Measurements from ENCODE around the gene RNF112.
"Not testable (repeated sequence)": the region's sequence is repeated elsewhere in the genome, so short reads cannot be mapped to it uniquely, and the experiment has no call there.

The RNF112 gene

GRCh38 chr17:19414396-19415280 lies 3.6 kb downstream of the RNF112 start:
- DNase-seq, result no peak

DNA sequence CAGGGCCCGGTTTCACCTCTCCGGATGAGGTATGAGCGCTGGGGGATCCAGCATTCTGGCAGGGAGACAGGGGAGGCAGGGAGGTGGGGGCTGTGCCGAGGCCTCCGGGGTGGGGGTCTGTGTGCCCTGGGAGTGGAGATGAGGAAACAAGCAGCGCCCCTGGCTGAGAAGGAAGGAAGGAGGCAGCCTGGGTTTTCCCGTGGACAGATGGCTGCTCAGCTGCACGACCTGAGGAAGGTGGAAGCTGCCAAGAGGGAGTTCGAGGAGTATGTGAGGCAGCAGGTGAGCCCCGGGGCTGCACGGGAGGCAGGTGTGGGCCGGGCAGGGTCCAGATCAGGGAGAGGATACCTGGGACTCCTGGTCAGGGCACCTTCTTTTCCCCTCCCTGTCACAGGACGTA lies 4.3 kb downstream of the RNF112 start:
- DNase-seq, result no peak

DNA sequence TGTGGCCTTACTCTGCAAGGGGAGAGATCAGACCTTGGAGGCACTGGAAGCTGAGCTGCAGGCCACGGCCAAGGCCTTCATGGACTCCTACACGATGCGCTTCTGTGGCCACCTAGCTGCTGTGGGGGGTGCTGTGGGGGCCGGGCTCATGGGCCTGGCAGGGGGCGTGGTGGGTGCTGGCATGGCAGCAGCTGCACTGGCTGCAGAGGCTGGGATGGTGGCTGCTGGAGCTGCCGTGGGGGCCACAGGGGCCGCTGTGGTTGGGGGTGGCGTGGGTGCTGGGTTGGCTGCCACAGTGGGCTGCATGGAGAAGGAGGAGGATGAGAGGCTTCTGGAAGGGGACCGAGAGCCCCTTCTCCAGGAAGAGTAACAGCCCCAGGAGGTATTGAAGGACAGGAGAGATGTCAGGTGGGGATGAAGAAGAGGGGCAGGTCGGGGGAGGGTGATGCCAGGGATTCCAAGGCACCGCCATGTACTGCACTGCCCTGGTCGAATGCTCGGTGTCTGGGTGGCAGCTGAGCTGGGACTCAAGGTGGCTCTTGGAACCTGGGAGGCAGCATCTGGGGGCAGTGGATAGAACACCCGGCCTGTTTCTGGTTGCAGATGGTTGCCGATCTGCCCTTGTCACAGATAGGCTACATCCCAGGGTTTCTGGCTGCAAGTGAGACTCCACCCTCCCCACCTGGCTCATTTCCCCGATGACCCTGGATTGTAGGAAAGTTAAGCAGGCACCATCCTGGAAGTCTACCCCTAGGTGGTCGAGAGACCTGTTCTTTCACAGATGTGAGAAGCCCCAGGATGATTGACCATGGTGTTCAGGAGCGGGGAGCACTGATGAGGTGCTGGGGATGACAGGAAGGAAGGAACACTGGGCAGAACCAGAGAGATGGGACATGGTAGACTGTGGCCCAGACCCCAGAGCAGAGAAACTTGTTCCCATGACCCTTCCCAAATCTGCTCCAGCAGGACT lies 5.1 kb downstream of the RNF112 start:
- DNase-seq, result no peak

GRCh38 chr17:19417611-19418010 lies 6.6 kb downstream of the RNF112 start:
- DNase-seq, result no peak

- DNase-seq, result no peak
Observed at GRCh38 chr17:19418251-19418992, 7.4 kb downstream of the RNF112 start.

GRCh38 chr17:19421219-19421618 lies 10.2 kb downstream of the RNF112 start:
- no peak for DNase-seq

DNA sequence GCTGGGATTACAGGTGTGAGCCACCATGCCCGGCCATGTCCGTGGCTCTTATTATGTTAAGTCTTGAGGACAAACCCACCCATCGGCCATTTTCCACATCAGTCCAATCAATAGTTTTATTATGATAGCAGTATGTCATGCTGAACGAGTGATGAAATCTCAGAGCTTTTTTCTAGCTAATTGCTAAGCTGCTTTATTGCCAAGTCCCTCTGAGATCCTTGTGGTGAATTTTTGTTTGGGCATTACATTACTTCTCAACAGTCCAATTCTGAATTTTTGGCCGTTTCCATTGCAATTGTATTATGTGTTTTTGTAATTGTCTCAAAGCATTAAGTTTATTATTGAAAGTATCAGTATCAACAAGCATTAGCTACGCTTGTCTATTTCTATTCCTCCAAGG lies 10.9 kb downstream of the RNF112 start:
- DNase-seq, result no peak

DNA sequence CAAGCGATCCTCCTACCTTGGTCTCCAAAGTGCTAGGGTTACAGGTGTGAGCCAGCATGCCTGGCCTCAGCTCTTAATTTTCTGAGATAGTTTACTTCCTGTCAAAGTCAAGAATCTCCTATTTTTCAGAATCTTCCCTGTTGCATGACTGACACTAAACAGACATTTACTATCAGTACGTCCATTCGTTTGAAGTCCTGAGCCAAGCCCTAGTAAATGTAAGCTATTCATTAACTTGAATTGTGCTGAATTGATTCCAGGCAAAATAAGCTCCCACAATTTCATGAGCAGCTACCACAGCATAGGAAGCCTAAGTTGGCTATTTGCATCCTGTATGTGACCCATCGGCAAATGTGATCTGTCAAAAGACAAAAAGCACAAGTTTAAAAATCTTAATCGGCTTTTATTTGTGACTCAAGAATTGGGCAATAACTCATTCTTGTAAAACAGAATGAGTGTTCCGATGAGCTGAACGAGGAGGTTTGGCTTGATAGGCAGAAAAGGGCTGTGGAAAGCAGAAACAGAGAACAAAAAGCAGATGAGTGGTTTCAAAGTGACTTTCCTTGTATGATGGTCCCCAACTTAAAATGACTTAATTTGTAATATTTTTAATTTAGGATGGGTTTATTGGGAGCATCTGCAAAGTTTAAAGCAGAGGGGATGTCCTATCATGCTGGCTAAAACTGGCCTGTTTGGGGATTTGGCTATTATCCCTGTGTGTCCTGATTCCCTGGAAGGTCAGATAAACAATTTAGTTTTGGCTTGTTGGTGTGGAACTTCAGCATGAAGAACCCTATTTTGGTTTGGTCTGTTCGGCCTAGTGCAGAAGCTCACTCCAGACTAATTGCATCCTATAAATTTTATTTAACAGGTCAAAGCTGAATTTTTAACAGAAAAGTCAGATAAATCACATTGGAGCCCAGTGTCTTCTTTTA lies 14.2 kb downstream of the RNF112 start:
- DNase-seq, result no peak

DNA sequence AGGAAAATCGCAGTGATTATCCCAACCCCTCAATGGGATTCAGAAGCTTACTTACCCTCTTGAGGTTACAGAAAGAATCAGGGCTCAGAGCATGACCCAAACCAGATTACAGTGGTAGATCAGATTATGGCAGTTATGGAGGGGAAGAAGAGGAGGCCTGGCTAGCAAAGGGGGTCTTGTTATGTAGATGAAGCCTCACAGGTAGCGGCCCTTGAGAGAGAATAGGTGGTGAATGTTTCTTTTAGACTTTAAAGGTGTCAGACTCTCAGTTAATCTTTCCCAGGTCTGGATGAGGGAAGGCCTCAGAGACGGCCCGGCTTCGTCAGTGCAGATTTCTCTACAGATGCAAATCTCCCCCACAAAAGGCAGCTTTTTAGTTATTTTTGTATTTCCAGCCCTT lies 15.6 kb downstream of the RNF112 start:
- no peak for DNase-seq

DNA sequence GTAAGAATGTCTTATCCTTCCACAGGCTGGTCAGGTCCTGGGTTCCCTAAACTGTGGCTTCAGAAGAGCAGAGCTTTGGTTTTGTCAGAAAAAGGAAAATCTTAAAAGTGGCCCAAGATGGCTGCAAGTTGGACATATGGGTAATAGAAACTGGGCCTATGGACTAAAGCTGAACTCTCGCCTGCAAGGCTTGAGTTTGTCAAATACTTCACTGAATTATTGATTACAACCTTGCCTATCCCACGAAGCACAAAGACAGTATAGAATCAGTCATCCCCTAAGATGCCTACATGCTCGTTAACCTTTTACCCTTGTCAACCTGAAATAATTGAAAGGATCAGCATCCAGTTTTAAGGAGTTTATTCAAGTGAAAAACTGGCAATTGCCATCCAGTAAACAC lies 20.7 kb downstream of the RNF112 start:
- DNase-seq, result no peak

DNA sequence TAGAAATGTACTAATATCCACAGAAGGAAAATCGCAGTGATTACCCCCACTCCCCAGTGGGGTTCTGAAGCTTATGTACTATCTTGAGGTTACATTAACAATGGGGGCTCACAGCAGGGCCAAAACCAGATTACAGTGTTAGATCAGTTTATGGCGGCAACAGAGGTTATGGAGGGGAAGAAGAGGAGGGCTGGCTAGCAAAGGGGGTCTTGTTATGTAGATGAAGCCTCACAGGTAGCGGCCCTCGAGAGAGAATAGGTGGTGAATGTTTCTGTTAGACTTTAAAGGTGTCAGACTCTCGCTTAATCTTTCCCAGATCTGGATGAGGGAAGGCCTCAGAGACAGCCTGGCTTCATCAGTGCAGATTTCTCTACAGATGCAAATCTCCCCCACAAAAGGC lies 22.2 kb downstream of the RNF112 start:
- DNase-seq, result no peak

DNA sequence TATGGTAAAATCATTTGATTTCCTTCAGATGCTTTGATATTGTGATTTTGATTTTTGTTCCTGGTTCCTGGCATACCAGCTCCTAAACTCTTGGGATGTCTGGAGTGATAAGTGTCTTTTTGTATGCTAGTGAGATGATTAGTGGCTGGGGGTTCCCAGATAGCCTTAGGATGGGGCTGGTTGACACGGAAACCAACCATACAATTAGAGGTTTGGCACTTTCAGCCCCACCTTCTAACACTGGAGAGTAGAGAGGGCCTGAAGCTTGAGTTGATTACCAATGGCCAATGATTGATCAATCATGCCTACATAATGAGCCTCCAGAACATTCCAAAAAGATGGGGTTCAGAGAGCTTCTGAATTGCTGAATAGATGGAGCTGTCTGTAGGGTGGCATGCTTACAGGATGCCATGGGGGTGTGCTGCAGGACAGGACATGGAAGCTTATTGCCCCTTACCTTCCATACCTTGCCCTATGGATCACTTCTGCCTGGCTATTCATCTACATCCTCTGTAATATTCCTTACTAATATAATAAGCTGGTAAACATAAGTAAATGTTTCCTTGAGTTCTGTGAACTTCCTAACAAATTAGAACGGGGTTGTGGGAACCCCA lies 22.8 kb downstream of the RNF112 start:
- no peak for DNase-seq

- DNase-seq, result no peak
Observed at GRCh38 chr17:19440421-19440820, 29.4 kb downstream of the RNF112 start.

DNA sequence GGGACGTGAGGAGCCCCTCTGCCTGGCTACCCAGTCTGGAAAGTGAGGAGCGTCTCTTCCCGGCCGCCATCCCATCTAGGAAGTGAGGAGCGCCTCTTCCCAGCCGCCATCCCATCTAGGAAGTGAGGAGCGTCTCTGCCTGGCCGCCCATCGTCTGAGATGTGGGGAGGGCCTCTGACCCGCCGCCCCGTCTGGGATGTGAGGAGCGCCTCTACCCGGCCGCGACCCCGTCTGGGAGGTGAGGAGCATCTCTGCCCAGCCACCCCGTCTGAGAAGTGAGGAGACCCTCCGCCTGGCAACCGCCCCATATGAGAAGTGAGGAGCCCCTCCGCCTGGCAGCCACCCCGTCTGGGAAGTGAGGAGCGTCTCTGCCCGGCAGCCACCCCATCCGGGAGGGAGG lies 30.3 kb downstream of the RNF112 start:
- DNase-seq, result not testable (repeated sequence)

- no peak for DNase-seq
Observed at GRCh38 chr17:19442731-19443130, 31.7 kb downstream of the RNF112 start.

- no peak for DNase-seq
Observed at GRCh38 chr17:19443148-19443547, 32.1 kb downstream of the RNF112 start.

DNA sequence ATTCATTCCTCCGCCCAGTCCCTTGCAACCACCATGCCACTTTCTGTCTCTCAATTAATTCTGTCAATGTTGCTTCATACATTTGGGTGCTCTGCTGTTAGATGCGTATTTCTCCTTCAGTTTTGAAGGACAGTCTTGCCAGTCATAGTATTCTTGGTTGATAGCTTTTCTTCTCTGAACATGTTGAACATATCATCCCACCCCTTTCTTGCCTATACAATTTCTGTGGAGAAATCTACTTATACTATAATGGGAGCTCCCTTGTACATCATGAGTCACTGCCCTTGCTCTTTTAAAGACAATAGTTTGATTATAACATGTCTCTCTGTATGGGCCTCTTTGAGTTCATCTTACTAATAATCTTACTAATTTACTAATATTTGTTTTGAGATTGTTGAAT lies 34.1 kb downstream of the RNF112 start:
- DNase-seq, result no peak

DNA sequence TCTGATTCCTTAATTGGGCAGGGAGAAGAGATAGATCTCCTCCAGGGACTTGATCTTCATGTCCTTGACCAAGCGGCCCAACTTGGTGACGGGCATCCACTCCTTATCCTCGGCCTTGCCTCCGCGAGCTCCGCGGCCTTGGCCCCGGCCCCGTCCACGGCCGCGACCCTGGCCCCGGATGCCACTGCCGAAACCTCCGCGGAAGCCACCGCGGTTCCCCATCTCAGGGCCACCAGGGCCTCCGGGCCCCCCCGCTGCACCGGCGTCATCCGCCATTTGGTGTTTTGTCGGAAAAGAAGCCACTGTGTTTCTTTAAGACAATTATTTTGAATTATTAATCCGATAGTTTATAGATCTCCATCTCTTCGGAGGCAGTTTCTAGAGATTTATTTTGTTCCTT lies 35.5 kb downstream of the RNF112 start:
- not testable (repeated sequence) for DNase-seq

DNA sequence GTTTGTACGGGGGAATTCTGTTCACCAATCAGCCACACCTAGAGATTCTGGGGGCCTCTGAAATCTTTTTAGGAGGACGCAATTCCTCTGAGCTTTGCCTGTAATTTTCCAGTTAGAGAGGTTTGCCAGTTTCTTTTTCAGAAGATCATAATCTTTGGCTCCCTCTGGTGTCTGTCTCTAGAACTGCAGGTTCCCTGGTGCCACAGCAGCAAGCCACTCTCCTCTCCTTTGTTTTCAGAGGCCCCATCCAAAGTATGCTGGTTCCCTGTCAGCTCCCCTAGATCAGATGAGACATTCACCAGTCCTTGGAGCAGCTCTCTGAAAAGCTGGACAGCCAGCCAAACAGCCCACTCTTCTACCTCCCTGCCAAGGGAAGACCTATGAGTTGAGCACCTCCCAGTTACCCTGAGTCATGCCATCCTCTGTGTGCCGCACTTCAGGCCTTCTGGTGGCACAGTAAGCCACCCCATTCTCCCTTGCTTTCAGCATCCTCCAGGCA lies 36.1 kb downstream of the RNF112 start:
- DNase-seq, result peak; percentile 63

DNA sequence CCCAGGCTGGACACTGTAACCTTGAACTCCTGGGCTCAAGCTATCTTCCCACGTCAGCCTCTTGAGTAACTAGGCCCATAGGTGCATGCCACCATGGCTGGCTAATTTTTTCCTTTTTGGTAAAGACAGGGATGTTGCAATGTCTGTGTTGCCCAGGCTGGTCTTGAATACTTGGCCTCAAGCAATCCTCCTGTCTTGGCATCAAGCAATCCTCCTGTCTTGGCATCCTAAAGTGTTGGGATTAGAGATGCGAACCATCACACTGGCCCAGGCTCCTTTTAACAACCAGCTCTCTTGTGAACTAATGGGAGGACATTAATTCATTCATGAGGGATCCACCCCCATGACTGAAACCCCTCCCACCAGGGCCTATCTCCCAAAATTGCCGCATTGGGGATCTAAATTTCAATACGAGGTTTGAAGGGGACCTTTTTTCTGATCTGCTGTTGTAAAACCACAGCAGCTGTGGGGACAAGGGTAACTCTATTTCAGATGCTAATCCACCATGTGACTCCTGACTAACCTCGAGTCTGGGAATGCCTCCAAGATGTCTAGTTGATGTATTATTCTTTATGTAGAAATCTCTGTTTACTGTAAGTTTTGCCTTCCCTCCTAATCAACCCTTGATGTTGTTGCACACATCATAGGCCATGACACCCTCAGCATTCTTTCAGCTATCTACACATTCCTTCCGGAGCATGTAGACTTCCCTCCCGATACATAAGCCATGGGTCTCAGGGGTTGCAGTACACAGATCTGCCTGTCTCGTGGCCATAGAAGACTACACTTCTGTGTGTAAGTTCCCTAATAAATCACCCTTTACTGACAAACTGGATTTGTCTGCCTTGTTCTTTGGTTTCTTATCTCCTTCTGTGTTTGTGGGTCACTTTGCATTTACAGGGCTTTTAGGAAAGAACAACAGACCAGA lies 37.6 kb downstream of the RNF112 start:
- DNase-seq, result no peak
